SK-N-SH (cell line): Measurements from ENCODE around the gene VPS16. TPM values are rescaled to one million over a fixed set of nuclear protein-coding genes. Genes with fewer than 3 reads are reported as not detected.

Experiments
- CTCF ChIA-PET: fragments of 300-600, 350-600 bp; formaldehyde crosslinking; extraction: SDS; loops from one replicate; lab custom pipeline; 2021; lab: Yijun Ruan, JAX
- POLR2A ChIA-PET: fragments of 350-600 bp; sonication (Branson Sonifier 250); formaldehyde crosslinking; extraction: SDS; loops from one replicate; lab custom pipeline; 2020; ENCODE audit warnings: antibody characterized with exemption, inconsistent platforms; lab: Yijun Ruan, JAX
- DNase-seq: peaks from one replicate; pipeline ENCODE4 v3.0.0; 2012
- H2AFZ ChIP-seq: fragments of 200-600 bp; sonication (generic); 2 replicates; pipeline ENCODE4 v1.8.1; 2016; ENCODE audit warnings: antibody characterized with exemption, mild to moderate bottlenecking, low read depth
- H3F3A ChIP-seq: fragments of 200-600 bp; sonication (generic); replicated peaks from 2 replicates; pipeline ENCODE3; 2016; ENCODE audit warnings: antibody characterized with exemption, mild to moderate bottlenecking; ENCODE audit not compliant: insufficient read depth
- H3K27ac ChIP-seq, 2 experiments: fragments of 200-500 bp in 1 of 2; fragments of 200-600 bp in 1 of 2; sonication (Bioruptor generic) in 1 of 2; sonication (generic), shearing (Covaris generic) in 1 of 2; 2 replicates each; pipeline versions ENCODE4 v1.5.1 to v1.6.1; 2014 to 2016; ENCODE audit warnings: low read depth in 2 of 2, inconsistent platforms in 1 of 2, low read length in 1 of 2, mild to moderate bottlenecking in 1 of 2, mixed read lengths in 1 of 2
- H3K27me3 ChIP-seq: fragments of 200-600 bp; sonication (generic), shearing (Covaris generic); 2 replicates; pipeline ENCODE4 v1.6.1; 2016; ENCODE audit warnings: mixed run types; ENCODE audit not compliant: insufficient read depth
- H3K36me3 ChIP-seq, 2 experiments: fragments of 200-500 bp in 1 of 2; fragments of 200-600 bp in 1 of 2; sonication (Bioruptor generic) in 1 of 2; sonication (generic) in 1 of 2; replicated peaks in 1 of 2; 2 replicates each; pipeline versions ENCODE3 to v1.5.1; 2014 to 2016; ENCODE audit warnings: low read length in 1 of 2, mild to moderate bottlenecking in 1 of 2; ENCODE audit not compliant: insufficient read depth in 2 of 2, control insufficient read depth in 1 of 2
- H3K4me1 ChIP-seq, 2 experiments: fragments of 200-500 bp in 1 of 2; fragments of 200-600 bp in 1 of 2; sonication (Bioruptor generic) in 1 of 2; sonication (generic), shearing (Covaris generic) in 1 of 2; 2 replicates each; pipeline versions ENCODE4 v1.5.1 to v1.6.1; 2014 to 2016; ENCODE audit warnings: low read depth in 1 of 2, low read length in 1 of 2, mixed run types in 1 of 2; ENCODE audit not compliant: insufficient read depth in 2 of 2, control insufficient read depth in 1 of 2
- H3K4me2 ChIP-seq: fragments of 200-600 bp; sonication (generic), shearing (Covaris generic); 2 replicates; pipeline ENCODE4 v1.6.1; 2017; ENCODE audit warnings: mixed run types
- H3K4me3 ChIP-seq, 2 experiments: fragments of 200-500 bp in 1 of 2; fragments of 200-600 bp in 1 of 2; sonication (Bioruptor generic) in 1 of 2; sonication (generic), shearing (Covaris generic) in 1 of 2; 2 replicates each; pipeline versions ENCODE4 v1.5.1 to v1.8.1; 2014 to 2016; ENCODE audit warnings: low read depth in 2 of 2, inconsistent platforms in 1 of 2, low read length in 1 of 2, mild to moderate bottlenecking in 1 of 2, mixed read lengths in 1 of 2, moderate library complexity in 1 of 2
- H3K79me2 ChIP-seq: fragments of 200-600 bp; sonication (generic); 2 replicates; pipeline ENCODE4 v1.8.1; 2017; ENCODE audit warnings: mild to moderate bottlenecking; ENCODE audit not compliant: insufficient read depth
- H3K9ac ChIP-seq: fragments of 200-600 bp; sonication (generic); 2 replicates; pipeline ENCODE4 v1.6.1; 2017; ENCODE audit warnings: mixed run types
- H3K9me2 ChIP-seq: fragments of 200-600 bp; sonication (generic); 2 replicates; pipeline ENCODE4 v1.6.1; 2017; ENCODE audit warnings: mixed run types
- H3K9me3 ChIP-seq: fragments of 200-600 bp; sonication (generic); 2 replicates; pipeline ENCODE4 v1.6.1; 2017; ENCODE audit warnings: mixed run types, mild to moderate bottlenecking, moderate library complexity
- H4K20me1 ChIP-seq: fragments of 200-600 bp; sonication (generic); 2 replicates; pipeline ENCODE4 v1.6.1; 2017; ENCODE audit warnings: mild to moderate bottlenecking, mixed run types; ENCODE audit not compliant: insufficient read depth
- ELF1 ChIP-seq: IDR thresholded peaks from 2 replicates; pipeline ENCODE4 v1.4.0; 2012
- FOSL2 ChIP-seq: IDR thresholded peaks from 2 replicates; pipeline ENCODE4 v1.4.0; 2012; ENCODE audit warnings: low read depth, mild to moderate bottlenecking, moderate library complexity, borderline replicate concordance
- FOXJ3 ChIP-seq: sonication (generic); formaldehyde crosslinking; IDR thresholded peaks from 2 replicates; pipeline ENCODE4 v1.5.1; 2020; ENCODE audit warnings: mild to moderate bottlenecking, missing genetic modification reagents
- GABPA ChIP-seq: IDR thresholded peaks from 2 replicates; pipeline ENCODE4 v1.4.0; 2012; ENCODE audit warnings: low read depth, mild to moderate bottlenecking
- GATA2 ChIP-seq: sonication (generic); formaldehyde crosslinking; IDR thresholded peaks from 2 replicates; pipeline ENCODE4 v1.5.0; 2020; ENCODE audit warnings: mild to moderate bottlenecking, missing genetic modification reagents
- MXI1 ChIP-seq: IDR thresholded peaks from 2 replicates; pipeline ENCODE4 v1.6.1; 2012; ENCODE audit warnings: mild to moderate bottlenecking, low read depth, low read length, improper control_type of control experiment
- NRF1 ChIP-seq: IDR thresholded peaks from 2 replicates; pipeline ENCODE4 v1.6.1; 2012; ENCODE audit warnings: low read depth, mild to moderate bottlenecking, low read length
- POLR2AphosphoS5 ChIP-seq: IDR thresholded peaks from 2 replicates; pipeline ENCODE4 v1.6.1; 2012; ENCODE audit warnings: low read depth, low read length
- RAD21 ChIP-seq: IDR thresholded peaks from 2 replicates; pipeline ENCODE4 v1.6.1; 2012; ENCODE audit warnings: mild to moderate bottlenecking, low read length
- REST ChIP-seq: IDR thresholded peaks from 2 replicates; pipeline ENCODE4 v1.6.1; 2012; ENCODE audit warnings: mild to moderate bottlenecking, low read depth, low read length, moderate library complexity
- RXRA ChIP-seq: IDR thresholded peaks from 2 replicates; pipeline ENCODE4 v1.4.0; 2012; ENCODE audit warnings: low read depth, mild to moderate bottlenecking, borderline replicate concordance
- SMC3 ChIP-seq: IDR thresholded peaks from 2 replicates; pipeline ENCODE4 v1.6.1; 2012; ENCODE audit warnings: low read depth, low read length, improper control_type of control experiment
- TAF1 ChIP-seq: IDR thresholded peaks from 2 replicates; pipeline ENCODE4 v1.6.1; 2012; ENCODE audit warnings: low read depth, mild to moderate bottlenecking, low read length, moderate library complexity, borderline replicate concordance
- TCF12 ChIP-seq: IDR thresholded peaks from 2 replicates; pipeline ENCODE4 v1.4.0; 2012
- YY1 ChIP-seq: IDR thresholded peaks from 2 replicates; pipeline ENCODE4 v1.4.0; 2012; ENCODE audit warnings: low read depth, mild to moderate bottlenecking
- ZBTB33 ChIP-seq: IDR thresholded peaks from 2 replicates; pipeline ENCODE4 v1.4.0; 2012; ENCODE audit warnings: low read depth, borderline replicate concordance
- WGBS: methylation state at CpG from one replicate; pipeline ENCODE4 v1.1.6; 2017; ENCODE audit warnings: low lambda C conversion rate; 5-methylcytosine and 5-hydroxymethylcytosine counted together
- polyA plus RNA-seq, 3 experiments: library from polyadenylated mRNA; depleted of rRNA; stranded (reverse); fragments of >200 nt; gene quantifications; 2 replicates each; pipeline ENCODE4 v1.2.3, GENCODE V29; 2012
- TF ChIP-seq, protein P1 (sequence below): IDR thresholded peaks from 2 replicates; pipeline ENCODE4 v1.4.0; 2012; ENCODE audit warnings: low read depth, borderline replicate concordance
- TF ChIP-seq, protein P2 (sequence below): IDR thresholded peaks from 2 replicates; pipeline ENCODE4; 2012
- TF ChIP-seq, protein P3 (sequence below): fragments of 150-350 bp; IDR thresholded peaks from 2 replicates; pipeline ENCODE4 v1.6.1; 2016; ENCODE audit warnings: mild to moderate bottlenecking, low read depth, low read length

VPS16 gene
- polyA plus RNA-seq, 1 of the 3 experiments (the other 2 are of a cell fraction): 62.0 TPM

DNA sequence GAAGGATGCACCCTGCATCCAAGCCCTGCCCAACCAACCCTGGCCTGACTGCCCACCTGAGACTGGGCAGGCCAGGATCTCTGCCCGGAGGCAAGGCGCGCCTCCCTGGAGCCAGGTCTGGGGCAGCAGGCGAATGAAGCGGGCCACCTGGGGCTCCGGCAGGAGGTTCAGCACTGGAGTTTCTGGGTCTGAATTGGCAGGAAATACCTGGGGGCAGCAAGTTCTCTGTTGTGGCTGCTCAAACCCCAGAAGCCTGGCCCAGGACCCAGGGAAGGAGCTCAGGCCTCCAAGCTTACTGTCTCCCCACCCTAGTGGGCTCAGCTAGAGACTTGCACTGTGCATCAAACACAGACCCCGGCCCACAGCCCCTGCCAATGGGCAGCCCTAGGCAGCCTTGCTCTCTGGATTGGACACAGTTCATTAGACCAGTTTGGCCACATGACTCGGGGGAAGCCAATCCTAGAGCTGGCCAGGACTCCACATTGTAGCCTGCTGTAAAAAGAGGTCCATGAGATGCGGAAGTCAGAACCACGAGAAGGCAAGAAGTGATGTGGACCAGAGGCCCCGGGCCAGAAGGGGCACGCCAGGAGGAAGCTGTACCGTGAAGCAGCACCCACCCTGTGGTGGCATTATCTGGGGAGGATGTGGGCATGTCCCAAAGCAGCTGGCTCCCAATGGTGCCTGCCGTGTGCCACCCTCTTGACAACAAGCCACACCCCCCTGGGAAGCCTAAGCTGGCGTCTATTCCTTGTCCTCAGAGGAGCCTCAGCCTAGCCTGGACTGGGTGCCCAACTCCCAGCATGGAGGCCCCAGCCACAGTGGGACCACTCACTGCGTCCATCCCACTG, 43.2 kb upstream of the VPS16 start:
- Histone ChIP-seq H3K36me3 (peaks cover 0 to 19% of the 10 kb centered on the region in 2 experiments), H4K20me1 (no peaks in the 10 kb centered on the region), H3K4me3 (no peak overlapping the region), H3K27ac (no peak overlapping the region), H3K79me2 (no peaks in the 10 kb centered on the region), H3K4me2 (no peak overlapping the region), H3K9me3 (no peaks in the 10 kb centered on the region), H3K27me3 (no peaks in the 10 kb centered on the region), H3K9ac (no peak overlapping the region), H3K9me2 (no peaks in the 10 kb centered on the region), H3K4me1 (peaks cover 0 to 14% of the 10 kb centered on the region in 2 experiments; a peak in 1 of 4 replicates), H3F3A (no peaks in the 10 kb centered on the region), H2AFZ (no peak overlapping the region)
- no peak for DNase-seq
- ChIA-PET CTCF (interaction anchor here (1.7 kb wide), 1 partner anchor 203 kb away, joined by 6 read pairs; no protein-coding TSS in a partner anchor), POLR2A (no interaction called here)
- 77% methylated on average over 5 of the region's 16 CpGs for WGBS
- TF ChIP-seq NRF1: no peak
- TF ChIP-seq YY1: no peak
- no peak for TF ChIP-seq TAF1
- TF ChIP-seq FOSL2: no peak
- TF ChIP-seq FOXJ3: no peak
- no peak for TF ChIP-seq RAD21
- TF ChIP-seq ZBTB33: no peak
- TF ChIP-seq ELF1: no peak
- no peak for TF ChIP-seq SMC3
- TF ChIP-seq, protein P1, sequence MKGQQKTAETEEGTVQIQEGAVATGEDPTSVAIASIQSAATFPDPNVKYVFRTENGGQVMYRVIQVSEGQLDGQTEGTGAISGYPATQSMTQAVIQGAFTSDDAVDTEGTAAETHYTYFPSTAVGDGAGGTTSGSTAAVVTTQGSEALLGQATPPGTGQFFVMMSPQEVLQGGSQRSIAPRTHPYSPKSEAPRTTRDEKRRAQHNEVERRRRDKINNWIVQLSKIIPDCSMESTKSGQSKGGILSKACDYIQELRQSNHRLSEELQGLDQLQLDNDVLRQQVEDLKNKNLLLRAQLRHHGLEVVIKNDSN: no peak
- no peak for TF ChIP-seq GABPA
- no peak for TF ChIP-seq TCF12
- TF ChIP-seq RXRA: no peak
- TF ChIP-seq MXI1: no peak
- TF ChIP-seq GATA2: no peak
- TF ChIP-seq POLR2AphosphoS5: no peak
- no peak for TF ChIP-seq REST
- TF ChIP-seq, protein P2, sequence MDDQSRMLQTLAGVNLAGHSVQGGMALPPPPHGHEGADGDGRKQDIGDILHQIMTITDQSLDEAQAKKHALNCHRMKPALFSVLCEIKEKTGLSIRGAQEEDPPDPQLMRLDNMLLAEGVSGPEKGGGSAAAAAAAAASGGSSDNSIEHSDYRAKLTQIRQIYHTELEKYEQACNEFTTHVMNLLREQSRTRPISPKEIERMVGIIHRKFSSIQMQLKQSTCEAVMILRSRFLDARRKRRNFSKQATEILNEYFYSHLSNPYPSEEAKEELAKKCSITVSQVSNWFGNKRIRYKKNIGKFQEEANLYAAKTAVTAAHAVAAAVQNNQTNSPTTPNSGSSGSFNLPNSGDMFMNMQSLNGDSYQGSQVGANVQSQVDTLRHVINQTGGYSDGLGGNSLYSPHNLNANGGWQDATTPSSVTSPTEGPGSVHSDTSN: no peak
- TF ChIP-seq, protein P3, sequence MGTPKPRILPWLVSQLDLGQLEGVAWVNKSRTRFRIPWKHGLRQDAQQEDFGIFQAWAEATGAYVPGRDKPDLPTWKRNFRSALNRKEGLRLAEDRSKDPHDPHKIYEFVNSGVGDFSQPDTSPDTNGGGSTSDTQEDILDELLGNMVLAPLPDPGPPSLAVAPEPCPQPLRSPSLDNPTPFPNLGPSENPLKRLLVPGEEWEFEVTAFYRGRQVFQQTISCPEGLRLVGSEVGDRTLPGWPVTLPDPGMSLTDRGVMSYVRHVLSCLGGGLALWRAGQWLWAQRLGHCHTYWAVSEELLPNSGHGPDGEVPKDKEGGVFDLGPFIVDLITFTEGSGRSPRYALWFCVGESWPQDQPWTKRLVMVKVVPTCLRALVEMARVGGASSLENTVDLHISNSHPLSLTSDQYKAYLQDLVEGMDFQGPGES: no peak
